H1 (cell line): ENCODE measurements around the gene ZNF433. TPM values are rescaled to one million over a fixed set of nuclear protein-coding genes. Genes with fewer than 3 reads are reported as not detected.

Source experiments
- CTCF ChIA-PET: fragments of 300-600 bp; sonication (Branson Sonifier 250); formaldehyde crosslinking; loops from one replicate; lab custom pipeline; 2021; ENCODE audit not compliant: partially characterized antibody; lab: Charles Lee
- POLR2A ChIA-PET: fragments of 300-600 bp; sonication (Branson Sonifier 250); formaldehyde crosslinking; loops from one replicate; lab custom pipeline; 2021; ENCODE audit warnings: inconsistent platforms; ENCODE audit not compliant: partially characterized antibody; lab: Charles Lee
- DNase-seq, 2 experiments: peaks; one replicate each; pipeline versions ENCODE4 v3.0.0 to v3.0.0-alpha.2; 2010 to 2022; ENCODE audit warnings: low spot score in 2 of 2, low read depth in 1 of 2, mixed read lengths in 1 of 2
- FAIRE-seq: peaks from 2 replicates; lab custom pipeline; 2011; peaks lifted over from hg19 to GRCh38; lab: Jason Lieb, UNC
- H2AFZ ChIP-seq: 2 replicates; pipeline ENCODE4 v1.8.1; 2012; ENCODE audit warnings: low read length, inconsistent platforms
- H2AK5ac ChIP-seq: 2 replicates; pipeline ENCODE4 v1.6.1; 2013; ENCODE audit warnings: low read depth, low read length
- H2BK120ac ChIP-seq: replicated peaks from 2 replicates; pipeline ENCODE3; 2013; ENCODE audit warnings: low read depth, low read length, inconsistent platforms
- H2BK12ac ChIP-seq: 2 replicates; pipeline ENCODE4 v1.6.1; 2013; ENCODE audit warnings: low read depth, low read length
- H2BK15ac ChIP-seq: 2 replicates; pipeline ENCODE4 v1.6.1; 2013; ENCODE audit warnings: low read length
- H2BK20ac ChIP-seq: 2 replicates; pipeline ENCODE4 v1.6.1; 2013; ENCODE audit warnings: low read length
- H2BK5ac ChIP-seq: 2 replicates; pipeline ENCODE4 v1.6.1; 2013; ENCODE audit warnings: low read depth, low read length
- H3K14ac ChIP-seq: 2 replicates; pipeline ENCODE4 v1.6.1; 2013; ENCODE audit warnings: inconsistent platforms; ENCODE audit not compliant: insufficient read length
- H3K18ac ChIP-seq: 2 replicates; pipeline ENCODE4 v1.6.1; 2013; ENCODE audit warnings: low read length; ENCODE audit errors: extremely low read depth
- H3K23ac ChIP-seq: 2 replicates; pipeline ENCODE4 v1.6.1; 2013; ENCODE audit warnings: inconsistent platforms; ENCODE audit not compliant: insufficient read length
- H3K23me2 ChIP-seq: 2 replicates; pipeline ENCODE4 v1.6.1; 2013; ENCODE audit warnings: low read depth, low read length
- H3K27ac ChIP-seq: 2 replicates; pipeline ENCODE4 v1.6.1; 2011; ENCODE audit warnings: low read depth, low read length, inconsistent platforms
- H3K27me3 ChIP-seq, 4 experiments: replicated peaks in 1 of 4; 1 replicate in 1 of 4; 2 replicates in 3 of 4; pipeline versions ENCODE4 v1.6.1 to v1.8.1; 2011 to 2013; ENCODE audit warnings: low read length in 3 of 4, mild to moderate bottlenecking in 3 of 4, inconsistent platforms in 2 of 4, mixed read lengths in 2 of 4, moderate library complexity in 1 of 4; ENCODE audit not compliant: control insufficient read depth in 3 of 4, insufficient read depth in 3 of 4; ENCODE audit errors: extremely low read depth in 1 of 4
- H3K36me3 ChIP-seq, 4 experiments: 2 replicates each; pipeline versions ENCODE4 v1.6.1 to v1.8.1; 2011 to 2013; ENCODE audit warnings: mild to moderate bottlenecking in 4 of 4, low read length in 3 of 4, moderate library complexity in 2 of 4, control low read depth in 1 of 4, inconsistent platforms in 1 of 4; ENCODE audit not compliant: insufficient read depth in 4 of 4, control insufficient read depth in 2 of 4
- H3K4ac ChIP-seq: replicated peaks from 2 replicates; pipeline ENCODE3; 2013; ENCODE audit warnings: low read length, low read depth, mixed read lengths, inconsistent platforms; ENCODE audit not compliant: insufficient read length
- H3K4me1 ChIP-seq, 4 experiments: replicated peaks in 1 of 4; 1 replicate in 1 of 4; 2 replicates in 3 of 4; pipeline versions ENCODE4 v1.6.1 to v1.8.1; 2011 to 2013; ENCODE audit warnings: low read length in 3 of 4, inconsistent platforms in 2 of 4, mixed read lengths in 1 of 4; ENCODE audit not compliant: insufficient read depth in 4 of 4, control insufficient read depth in 3 of 4
- H3K4me2 ChIP-seq, 2 experiments: 2 replicates each; pipeline versions ENCODE4 v1.6.1 to v1.8.1; 2011 to 2013; ENCODE audit warnings: low read depth in 2 of 2, low read length in 2 of 2, control low read depth in 1 of 2, inconsistent platforms in 1 of 2, mild to moderate bottlenecking in 1 of 2; ENCODE audit not compliant: insufficient read depth in 1 of 2
- H3K4me3 ChIP-seq, 4 experiments: fragments of 200-600, 300-600 bp in 1 of 4; sonication (generic), shearing (Covaris generic), sonication (Bioruptor Twin) in 1 of 4; 2 replicates each; pipeline versions ENCODE4 v1.5.1 to v1.8.1; 2011 to 2016; ENCODE audit warnings: low read length in 4 of 4, low read depth in 3 of 4, control low read depth in 2 of 4, inconsistent platforms in 2 of 4, mild to moderate bottlenecking in 2 of 4, mixed read lengths in 1 of 4, moderate library complexity in 1 of 4; ENCODE audit not compliant: insufficient read depth in 2 of 4; ENCODE audit errors: extremely low read depth in 1 of 4
- H3K56ac ChIP-seq: replicated peaks from 2 replicates; pipeline ENCODE3; 2013; ENCODE audit warnings: low read depth, mild to moderate bottlenecking, mixed read lengths, low read length, inconsistent platforms; ENCODE audit not compliant: insufficient read length
- H3K79me1 ChIP-seq: 2 replicates; pipeline ENCODE4 v1.6.1; 2013; ENCODE audit warnings: low read depth, low read length, control low read depth
- H3K79me2 ChIP-seq, 2 experiments: 2 replicates each; pipeline versions ENCODE4 v1.6.1 to v1.8.1; 2012 to 2013; ENCODE audit warnings: low read length in 2 of 2, mild to moderate bottlenecking in 2 of 2, inconsistent platforms in 1 of 2; ENCODE audit not compliant: insufficient read depth in 2 of 2, control insufficient read depth in 1 of 2
- H3K9ac ChIP-seq, 4 experiments: replicated peaks in 1 of 4; 1 replicate in 1 of 4; 2 replicates in 3 of 4; pipeline versions ENCODE4 v1.6.1 to v1.8.1; 2011 to 2013; ENCODE audit warnings: low read depth in 3 of 4, low read length in 3 of 4, control low read depth in 2 of 4, mild to moderate bottlenecking in 2 of 4, moderate library complexity in 2 of 4, inconsistent platforms in 1 of 4; ENCODE audit errors: extremely low read depth in 1 of 4
- H3K9me3 ChIP-seq, 2 experiments: 2 replicates each; pipeline versions ENCODE4 v1.6.1 to v1.8.1; 2012 to 2013; ENCODE audit warnings: mild to moderate bottlenecking in 2 of 2, moderate library complexity in 2 of 2, control low read depth in 1 of 2, inconsistent platforms in 1 of 2, low read depth in 1 of 2, low read length in 1 of 2, mixed read lengths in 1 of 2; ENCODE audit not compliant: insufficient read depth in 2 of 2
- H4K20me1 ChIP-seq, 2 experiments: replicated peaks in 1 of 2; 2 replicates each; pipeline versions ENCODE3 to v1.8.1; 2011 to 2013; ENCODE audit warnings: inconsistent platforms in 2 of 2, low read length in 2 of 2, mild to moderate bottlenecking in 1 of 2; ENCODE audit not compliant: insufficient read depth in 2 of 2, control insufficient read depth in 1 of 2
- H4K5ac ChIP-seq: 2 replicates; pipeline ENCODE4 v1.6.1; 2013; ENCODE audit warnings: low read length, low read depth, mixed read lengths, inconsistent platforms; ENCODE audit not compliant: insufficient read length
- H4K8ac ChIP-seq: 2 replicates; pipeline ENCODE4 v1.8.0; 2013; ENCODE audit warnings: mild to moderate bottlenecking, moderate library complexity, low read length, inconsistent platforms; ENCODE audit not compliant: insufficient read depth; ENCODE audit errors: extremely low read depth
- H4K91ac ChIP-seq: replicated peaks from 2 replicates; pipeline ENCODE3; 2013; ENCODE audit warnings: low read length, mixed read lengths, inconsistent platforms; ENCODE audit not compliant: insufficient read length
- BCL11A ChIP-seq, 2 experiments: IDR thresholded peaks; one replicate each; pipeline ENCODE4 v1.6.1; 2011; ENCODE audit warnings: low read depth in 2 of 2, low read length in 2 of 2, mild to moderate bottlenecking in 2 of 2
- CBX5 ChIP-seq: fragments of 300-800, 300-1000 bp; sonication (generic); IDR thresholded peaks from 2 replicates; pipeline ENCODE4 v1.7.1; 2016; ENCODE audit warnings: antibody characterized with exemption, low read length, low read depth
- FOSL1 ChIP-seq: IDR thresholded peaks from 2 replicates; pipeline ENCODE4 v1.6.1; 2011; ENCODE audit warnings: mild to moderate bottlenecking, low read depth, low read length, moderate library complexity; ENCODE audit not compliant: insufficient read depth
- JUN ChIP-seq: IDR thresholded peaks from 2 replicates; pipeline ENCODE4 v1.6.1; 2011; ENCODE audit warnings: low read depth, mild to moderate bottlenecking, improper control_type of control experiment, low read length
- JUND ChIP-seq: IDR thresholded peaks from 2 replicates; pipeline ENCODE4 v1.6.1; 2011; ENCODE audit warnings: mild to moderate bottlenecking, improper control_type of control experiment, low read length
- NANOG ChIP-seq: IDR thresholded peaks from 2 replicates; pipeline ENCODE4 v1.6.1; 2011; ENCODE audit warnings: low read length, low read depth, mild to moderate bottlenecking, inconsistent platforms; ENCODE audit not compliant: insufficient read depth, poor library complexity, severe bottlenecking
- POU5F1 ChIP-seq: IDR thresholded peaks from 2 replicates; pipeline ENCODE4 v1.6.1; 2011; ENCODE audit warnings: low read depth, mild to moderate bottlenecking, low read length, moderate library complexity
- RXRA ChIP-seq: IDR thresholded peaks from 2 replicates; pipeline ENCODE4 v1.6.1; 2011; ENCODE audit warnings: low read depth, mild to moderate bottlenecking, low read length, moderate library complexity; ENCODE audit not compliant: insufficient read depth
- TCF12 ChIP-seq: IDR thresholded peaks from 2 replicates; pipeline ENCODE4 v1.6.1; 2011; ENCODE audit warnings: low read depth, mild to moderate bottlenecking, low read length
- TEAD4 ChIP-seq: IDR thresholded peaks from 2 replicates; pipeline ENCODE4 v1.6.1; 2012; ENCODE audit warnings: low read depth, low read length, inconsistent platforms, mixed read lengths
- WGBS, 2 experiments: shearing (Covaris generic) in 1 of 2; methylation state at CpG; one replicate each; pipeline versions ENCODE4 v1.1.6 to v1.1.7; 2013 to 2015; ENCODE audit warnings: low lambda C conversion rate in 2 of 2, mixed read lengths in 2 of 2, inconsistent platforms in 1 of 2, low coverage in 1 of 2, missing lambda C conversion rate in 1 of 2; ENCODE audit not compliant: insufficient replicate concordance in 2 of 2, insufficient coverage in 1 of 2, insufficient read length in 1 of 2; ENCODE audit errors: extremely low coverage in 1 of 2, missing lambda C conversion rate in 1 of 2; 5-methylcytosine and 5-hydroxymethylcytosine counted together
- polyA plus RNA-seq, 7 experiments: library from polyadenylated mRNA; depleted of rRNA in 3 of 7; stranded (reverse) in 5 of 7; unstranded in 2 of 7; fragments of >200 nt in 5 of 7; fragments of 200-250 nt in 2 of 7; gene quantifications; 1 replicate in 5 of 7; 2 replicates in 1 of 7; 4 replicates in 1 of 7; pipeline versions ENCODE4 v1.2.1 to v1.2.3, GENCODE V29; 2011 to 2013; ENCODE audit warnings: missing spikeins in 2 of 7, mixed read lengths in 2 of 7
- total RNA-seq: library from RNA; stranded (reverse); fragmentation: NEBNext Ultra II Directional; extraction: Animal tissue kit (Norgen Biotek cat#: 25700); gene quantifications from 2 replicates; pipeline ENCODE4 v1.2.1, GENCODE V29; 2021

The ZNF433 gene
- total and polyA plus RNA-seq, 2 of the 8 experiments (the other 6 are each of a cell fraction or from before 2014, with no cell fraction given): 0.68 to 1.8 TPM

DNA sequence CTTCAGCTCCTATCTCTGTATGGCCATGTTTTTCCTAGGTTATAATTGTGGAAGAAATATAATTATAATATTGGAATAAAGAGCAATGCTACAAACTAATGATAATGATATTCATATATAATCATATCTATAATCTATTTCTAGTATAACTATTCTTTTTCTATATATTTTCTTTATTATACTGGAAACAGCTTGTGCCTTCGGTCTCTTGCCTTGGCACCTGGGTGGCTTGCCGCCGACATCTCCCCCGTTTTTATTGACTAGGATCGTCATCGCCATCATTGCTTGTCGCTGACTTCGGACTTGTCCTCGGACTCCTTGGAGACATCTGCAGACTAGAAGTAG lies 46.4 kb downstream of the ZNF433 start:
- Histone ChIP-seq H3K79me1 (peaks cover 7% of the 10 kb centered on the region; the same call in 1 of the 2 replicates), H3K14ac (no peak overlapping the region), H3K4me1 (peaks cover 0 to 5% (median 0%) of the 10 kb centered on the region in 4 experiments; a peak in 4 of 7 replicates), H2BK20ac (no peak overlapping the region), H3K36me3 (peaks cover 0 to 7% (median 3%) of the 10 kb centered on the region in 4 experiments; a peak in 2 of 8 replicates), H2AFZ (no peak overlapping the region), H2BK120ac (no peak overlapping the region), H4K5ac (no peak overlapping the region), H4K20me1 (peaks cover 0 to 3% of the 10 kb centered on the region in 2 experiments), H3K23me2 (peaks cover 7% of the 10 kb centered on the region; the same call in 1 of the 2 replicates), H3K79me2 (peaks cover 0 to 50% of the 10 kb centered on the region in 2 experiments; a peak in 3 of 4 replicates), H3K27me3 (no peaks in the 10 kb centered on the region), H3K9me3 (no peaks in the 10 kb centered on the region), H3K4me2 (peak overlapping the region; percentile 66 to 91; a peak in 3 of 4 replicates), H4K91ac (no peak overlapping the region), H3K4me3 (peak overlapping the region in 3 of 4 experiments; percentile 96 to 99 (median 99); a peak in 4 of 8 replicates), H3K27ac (no peak overlapping the region), H2AK5ac (no peak overlapping the region), H3K56ac (no peak overlapping the region), H3K9ac (no peak overlapping the region), H2BK15ac (no peak overlapping the region), H4K8ac (no peak overlapping the region), H2BK12ac (no peak overlapping the region), H3K4ac (no peak overlapping the region), H3K23ac (no peak overlapping the region), H3K18ac (no peak overlapping the region), H2BK5ac (no peak overlapping the region)
- TF ChIP-seq JUND: no peak
- TF ChIP-seq POU5F1: no peak
- TF ChIP-seq NANOG: no peak
- TF ChIP-seq JUN: no peak
- TF ChIP-seq FOSL1: no peak
- TF ChIP-seq TCF12: no peak
- TF ChIP-seq TEAD4: no peak
- no peak for TF ChIP-seq CBX5
- TF ChIP-seq RXRA: no peak
- TF ChIP-seq BCL11A (IDR thresholded peaks at IDR 0.05; ENCODE audit: low read depth in 2 of 2, low read length in 2 of 2): no peak
- WGBS, 2 experiments: 85% methylated on average over 9 of the region's 9 CpGs; no CpG with 5 or more reads in 1 of the 2 experiments
- ChIA-PET POLR2A (interaction anchor here (0.7 to 5.9 kb wide), 25 partner anchors 8 to 324 kb away, joined by 3 to 73 read pairs (median 7); partner anchors contain the start of genes ZNF20, ZNF433, ZNF491 and ZNF625), CTCF (interaction anchor here (0.6 to 13.7 kb wide), 23 partner anchors 8 to 365 kb away, joined by 3 to 169 read pairs (median 5); partner anchors contain the start of genes ZNF20, ZNF433, ZNF69 and ZNF700)
- DNase-seq (no peak), FAIRE-seq (no peak)
